HCT116 (cell line): Measurements from ENCODE around the gene RBM20. TPM values are rescaled to one million over a fixed set of nuclear protein-coding genes. Genes with fewer than 3 reads are reported as not detected.

ENCODE experiments used
- ATAC-seq: fragments of 200-7000 bp; cut with Tn5 transposase; 2 replicates; pipeline ENCODE4 v1.9.1; 2020; ENCODE audit warnings: mild to moderate bottlenecking, moderate library complexity
- BruUV-seq: library from RNA; stranded (reverse); fragments of 400-500 nt; replicated peaks from 2 replicates; lab custom pipeline; 2021; lab: Mats Ljungman, UMichigan
- CTCF ChIA-PET: fragments of 300-600 bp; sonication (Branson Sonifier 250); formaldehyde crosslinking; loops from one replicate; lab custom pipeline; 2021; ENCODE audit warnings: antibody characterized with exemption; lab: Charles Lee
- POLR2A ChIA-PET: fragments of 300-600, 350-600 bp; sonication (Branson Sonifier 250); formaldehyde crosslinking; loops from one replicate; lab custom pipeline; 2021; ENCODE audit warnings: antibody characterized with exemption; lab: Charles Lee
- RAD21 ChIA-PET, 2 experiments: fragments of 300-600 bp; sonication (Branson Sonifier 250); formaldehyde crosslinking; loops; one replicate each; lab custom pipeline; 2023; ENCODE audit warnings: low total read pairs in 2 of 2; ENCODE audit not compliant: uncharacterized antibody in 2 of 2, unreplicated experiment in 2 of 2, low non-redundant PET in 1 of 2; lab: Charles Lee
- DNase-seq: peaks from one replicate; pipeline ENCODE4 v3.0.0-alpha.2; 2010; ENCODE audit warnings: low read depth, low spot score
- H2AFZ ChIP-seq: fragments of 200-600 bp; shearing (Covaris generic), sonication (generic); 2 replicates; pipeline ENCODE4 v1.6.1; 2017; ENCODE audit warnings: low read depth, mixed run types, mixed read lengths, antibody characterized with exemption, low read length; ENCODE audit not compliant: poor library complexity, severe bottlenecking
- H3K27ac ChIP-seq: 2 replicates; pipeline ENCODE4 v1.5.1; 2012; ENCODE audit warnings: low read depth, low read length
- H3K27me3 ChIP-seq: fragments of 200-600 bp; sonication (generic); 2 replicates; pipeline ENCODE4 v1.6.1; 2016; ENCODE audit warnings: mixed run types, low read length, mixed read lengths; ENCODE audit not compliant: insufficient read depth
- H3K36me3 ChIP-seq, 2 experiments: fragments of 200-500 bp in 1 of 2; fragments of 200-600 bp in 1 of 2; sonication (Bioruptor generic) in 1 of 2; sonication (generic) in 1 of 2; 2 replicates each; pipeline versions ENCODE4 v1.5.1 to v1.6.1; 2014 to 2016; ENCODE audit warnings: low read length in 2 of 2, inconsistent platforms in 1 of 2, mixed read lengths in 1 of 2, mixed run types in 1 of 2; ENCODE audit not compliant: insufficient read depth in 2 of 2, control insufficient read depth in 1 of 2
- H3K4me1 ChIP-seq, 2 experiments: fragments of 200-600 bp in 1 of 2; sonication (generic) in 1 of 2; 2 replicates each; pipeline versions ENCODE4 v1.5.1 to v1.6.1; 2012 to 2017; ENCODE audit warnings: low read length in 2 of 2, inconsistent platforms in 1 of 2, mild to moderate bottlenecking in 1 of 2, mixed read lengths in 1 of 2, mixed run types in 1 of 2, moderate library complexity in 1 of 2; ENCODE audit not compliant: insufficient read depth in 2 of 2, control insufficient read depth in 1 of 2
- H3K4me2 ChIP-seq: fragments of 200-600 bp; sonication (generic); 2 replicates; pipeline ENCODE4 v1.6.1; 2017; ENCODE audit warnings: mixed run types, low read length, mixed read lengths
- H3K4me3 ChIP-seq, 2 experiments: fragments of 200-600 bp in 1 of 2; sonication (generic) in 1 of 2; replicated peaks in 1 of 2; 2 replicates each; pipeline ENCODE4 v1.5.1; 2011 to 2016; ENCODE audit warnings: low read length in 2 of 2, control low read depth in 1 of 2, low read depth in 1 of 2, mild to moderate bottlenecking in 1 of 2, mixed read lengths in 1 of 2, mixed run types in 1 of 2
- H3K79me2 ChIP-seq: fragments of 200-600 bp; sonication (generic); 2 replicates; pipeline ENCODE4 v1.6.1; 2017; ENCODE audit warnings: mild to moderate bottlenecking, mixed run types, low read length, moderate library complexity, mixed read lengths; ENCODE audit not compliant: insufficient read depth
- H3K9ac ChIP-seq: fragments of 200-600 bp; sonication (generic); 2 replicates; pipeline ENCODE4 v1.6.1; 2016; ENCODE audit warnings: low read length, mixed read lengths
- H3K9me2 ChIP-seq: fragments of 200-600 bp; sonication (generic), shearing (Covaris generic); 2 replicates; pipeline ENCODE4 v1.6.1; 2017; ENCODE audit warnings: mixed run types, mild to moderate bottlenecking, moderate library complexity; ENCODE audit not compliant: insufficient read depth
- H3K9me3 ChIP-seq, 2 experiments: fragments of 200-500 bp in 1 of 2; fragments of 200-600 bp in 1 of 2; sonication (Bioruptor generic) in 1 of 2; sonication (generic) in 1 of 2; 2 replicates each; pipeline ENCODE4 v1.6.1; 2014 to 2017; ENCODE audit warnings: low read length in 2 of 2, mixed read lengths in 2 of 2, inconsistent platforms in 1 of 2, low read depth in 1 of 2, mild to moderate bottlenecking in 1 of 2, mixed run types in 1 of 2, moderate library complexity in 1 of 2; ENCODE audit not compliant: control insufficient read depth in 1 of 2, insufficient read depth in 1 of 2
- H4K20me1 ChIP-seq: fragments of 200-600 bp; sonication (generic), shearing (Covaris generic); 2 replicates; pipeline ENCODE4 v1.6.1; 2017; ENCODE audit warnings: mixed run types, mild to moderate bottlenecking, moderate library complexity; ENCODE audit not compliant: insufficient read depth
- CEBPB ChIP-seq: IDR thresholded peaks from 2 replicates; pipeline ENCODE4 v1.6.1; 2012; ENCODE audit warnings: low read depth
- CTCF ChIP-seq, 3 experiments: fragments of 200-600 bp in 1 of 3; sonication (generic) in 1 of 3; IDR thresholded peaks in 2 of 3; conservative IDR thresholded peaks in 1 of 3; 2 replicates each; pipeline ENCODE4 v1.5.1; 2012 to 2017; ENCODE audit warnings: low read depth in 2 of 3, low read length in 2 of 3, antibody characterized with exemption in 1 of 3, borderline replicate concordance in 1 of 3, control low read depth in 1 of 3, mild to moderate bottlenecking in 1 of 3, mixed read lengths in 1 of 3, mixed run types in 1 of 3, moderate library complexity in 1 of 3; ENCODE audit not compliant: insufficient read depth in 1 of 3
- EGR1 ChIP-seq: IDR thresholded peaks from 2 replicates; pipeline ENCODE4 v1.6.1; 2012; ENCODE audit warnings: low read depth
- ELF1 ChIP-seq: IDR thresholded peaks from 2 replicates; pipeline ENCODE4 v1.6.1; 2012; ENCODE audit warnings: low read depth, borderline replicate concordance
- MAX ChIP-seq: IDR thresholded peaks from 2 replicates; pipeline ENCODE4 v1.6.1; 2012
- POLR2AphosphoS5 ChIP-seq: IDR thresholded peaks from 2 replicates; pipeline ENCODE4 v1.6.1; 2011; ENCODE audit warnings: mild to moderate bottlenecking, low read depth, low read length, moderate library complexity
- RAD21 ChIP-seq: IDR thresholded peaks from 2 replicates; pipeline ENCODE4 v1.6.1; 2012; ENCODE audit warnings: low read depth, mild to moderate bottlenecking
- SRF ChIP-seq: IDR thresholded peaks from 2 replicates; pipeline ENCODE4 v1.6.1; 2012; ENCODE audit warnings: low read depth
- YY1 ChIP-seq: IDR thresholded peaks from 2 replicates; pipeline ENCODE4 v1.6.1; 2011; ENCODE audit warnings: low read length, low read depth, moderate library complexity, mild to moderate bottlenecking; ENCODE audit not compliant: insufficient replicate concordance; ENCODE audit errors: extremely low read depth
- ZFX ChIP-seq: fragments of 450-650 bp; IDR thresholded peaks from 2 replicates; pipeline ENCODE4 v1.6.1; 2017
- intact Hi-C: fragments of 100-400 bp; cut with micrococcal nuclease; formaldehyde crosslinking; loops from 2 replicates; pipeline ENCODE4 v1.10.0; 2022
- total RNA-seq: library from RNA; stranded (reverse); gene quantifications from one replicate; pipeline ENCODE4 v1.2.1, GENCODE V29; 2021; ENCODE audit not compliant: unreplicated experiment
- TF ChIP-seq, protein P1 (sequence below): IDR thresholded peaks from 2 replicates; pipeline ENCODE4 v1.6.1; 2011; ENCODE audit warnings: mild to moderate bottlenecking, low read length, moderate library complexity; ENCODE audit not compliant: insufficient replicate concordance; ENCODE audit errors: extremely low read depth

Gene RBM20
- total RNA-seq, 1 experiment from 2014 or later: 2.0 TPM

- H3K27me3 ChIP-seq: no peaks in the 10 kb centered on the region
- no peak for ATAC-seq
- H2AFZ ChIP-seq: no peak overlapping the region
- ChIA-PET CTCF (no interaction called here), POLR2A (no interaction called here), RAD21 (no interaction called here)
- H3K79me2 ChIP-seq: no peaks in the 10 kb centered on the region
- BruUV-seq: no TSS peak
- H3K9me3 ChIP-seq: no peaks in the 10 kb centered on the region
- H3K9ac ChIP-seq: no peak overlapping the region
- H3K9me2 ChIP-seq: no peaks in the 10 kb centered on the region
- H3K27ac ChIP-seq: no peak overlapping the region
- H3K4me2 ChIP-seq: no peak overlapping the region
- no peaks in the 10 kb centered on the region for H3K36me3 ChIP-seq
- DNase-seq: no peak
- H4K20me1 ChIP-seq: no peaks in the 10 kb centered on the region
- intact Hi-C loops: no loop called here
- no peaks in the 10 kb centered on the region for H3K4me1 ChIP-seq
- no peak overlapping the region for H3K4me3 ChIP-seq
- TF ChIP-seq CTCF (IDR thresholded peaks at IDR 0.05 in 2 of 3, conservative IDR thresholded peaks at IDR 0.05 in 1 of 3; ENCODE audit: borderline replicate concordance in 1 of 3, insufficient read depth in 1 of 3, low read depth in 2 of 3, low read length in 2 of 3) (no peak), ELF1 (no peak), POLR2AphosphoS5 (no peak), SRF (no peak), CEBPB (no peak), EGR1 (no peak), RAD21 (no peak), ZFX (no peak), YY1 (no peak), MAX (no peak)
- TF ChIP-seq, protein P1, sequence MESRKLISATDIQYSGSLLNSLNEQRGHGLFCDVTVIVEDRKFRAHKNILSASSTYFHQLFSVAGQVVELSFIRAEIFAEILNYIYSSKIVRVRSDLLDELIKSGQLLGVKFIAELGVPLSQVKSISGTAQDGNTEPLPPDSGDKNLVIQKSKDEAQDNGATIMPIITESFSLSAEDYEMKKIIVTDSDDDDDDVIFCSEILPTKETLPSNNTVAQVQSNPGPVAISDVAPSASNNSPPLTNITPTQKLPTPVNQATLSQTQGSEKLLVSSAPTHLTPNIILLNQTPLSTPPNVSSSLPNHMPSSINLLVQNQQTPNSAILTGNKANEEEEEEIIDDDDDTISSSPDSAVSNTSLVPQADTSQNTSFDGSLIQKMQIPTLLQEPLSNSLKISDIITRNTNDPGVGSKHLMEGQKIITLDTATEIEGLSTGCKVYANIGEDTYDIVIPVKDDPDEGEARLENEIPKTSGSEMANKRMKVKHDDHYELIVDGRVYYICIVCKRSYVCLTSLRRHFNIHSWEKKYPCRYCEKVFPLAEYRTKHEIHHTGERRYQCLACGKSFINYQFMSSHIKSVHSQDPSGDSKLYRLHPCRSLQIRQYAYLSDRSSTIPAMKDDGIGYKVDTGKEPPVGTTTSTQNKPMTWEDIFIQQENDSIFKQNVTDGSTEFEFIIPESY: no peak
Observed at GRCh38 chr10:110828525-110828924, 184.4 kb downstream of the RBM20 start.
